Dendritic cell treated with granulocyte-macrophage colony-stimulating factor and Interleukin-4, amounts not matched to agents 40 ng/mL and 50 ng/mL, for 4 days (primary cell): Measurements from ENCODE around the gene VDAC2.
A peak's percentile ranks its signal among the peaks of the same experiment; 100 is the strongest.

ENCODE experiments used
- H3K27ac Mint-ChIP-seq: one replicate; pipeline ENCODE4 v1.8.0; 2022; ENCODE audit warnings: mild to moderate bottlenecking, mixed read lengths
- H3K27me3 Mint-ChIP-seq: one replicate; pipeline ENCODE4 v1.8.0; 2022; ENCODE audit warnings: mild to moderate bottlenecking, mixed read lengths
- H3K36me3 Mint-ChIP-seq: one replicate; pipeline ENCODE4 v1.8.0; 2022; ENCODE audit warnings: low read depth, mixed read lengths
- H3K4me1 Mint-ChIP-seq: one replicate; pipeline ENCODE4 v1.8.0; 2022; ENCODE audit warnings: low read depth, mixed read lengths
- H3K4me3 Mint-ChIP-seq: one replicate; pipeline ENCODE4 v1.8.0; 2022; ENCODE audit warnings: mild to moderate bottlenecking, moderate library complexity, mixed read lengths
- H3K9me3 Mint-ChIP-seq: one replicate; pipeline ENCODE4 v1.8.0; 2022; ENCODE audit warnings: mixed read lengths
- intact Hi-C: fragments of 100-400 bp; cut with micrococcal nuclease; formaldehyde crosslinking; loops from one replicate; pipeline ENCODE4 v1.15.0; 2022

VDAC2 gene, protein sequence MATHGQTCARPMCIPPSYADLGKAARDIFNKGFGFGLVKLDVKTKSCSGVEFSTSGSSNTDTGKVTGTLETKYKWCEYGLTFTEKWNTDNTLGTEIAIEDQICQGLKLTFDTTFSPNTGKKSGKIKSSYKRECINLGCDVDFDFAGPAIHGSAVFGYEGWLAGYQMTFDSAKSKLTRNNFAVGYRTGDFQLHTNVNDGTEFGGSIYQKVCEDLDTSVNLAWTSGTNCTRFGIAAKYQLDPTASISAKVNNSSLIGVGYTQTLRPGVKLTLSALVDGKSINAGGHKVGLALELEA

DNA sequence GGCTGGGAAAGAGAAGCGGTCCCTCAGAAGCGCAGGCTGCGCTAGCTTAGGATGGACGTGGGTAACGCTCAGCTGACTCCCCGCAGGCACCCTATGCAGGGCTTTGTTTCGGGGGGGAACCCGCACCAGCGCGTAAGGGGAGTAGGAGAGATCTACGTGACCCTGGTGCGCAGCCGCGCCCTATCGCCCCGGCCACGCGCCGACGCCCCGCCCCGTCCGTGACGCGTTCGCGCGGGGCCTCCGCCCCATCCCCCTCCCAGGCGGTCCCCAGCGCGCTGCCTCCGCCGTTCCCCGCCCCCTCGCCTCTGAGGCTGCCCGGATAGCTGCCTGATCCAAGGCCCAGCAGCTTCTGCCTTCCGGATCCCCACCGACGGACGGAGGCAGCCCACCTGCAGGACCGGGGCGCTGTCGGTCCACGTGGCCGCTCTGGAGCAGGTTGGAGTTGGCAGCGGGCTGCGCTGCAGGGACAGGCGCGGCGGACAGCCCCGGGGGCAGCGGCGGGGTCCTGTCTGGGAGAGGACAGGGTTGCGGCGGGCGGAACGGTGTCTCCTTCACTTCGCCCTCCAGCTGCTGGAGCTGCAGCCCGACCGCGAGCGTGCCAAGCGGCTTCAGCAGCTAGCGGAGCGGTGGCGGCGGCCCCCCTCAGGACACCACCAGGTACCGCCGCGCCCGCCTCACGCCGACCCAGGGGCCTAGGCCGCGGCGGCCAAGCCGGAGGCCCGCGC, at the start of gene VDAC2:
VDAC2 (plus strand) TSS at position 515 of the 725 bp plus-strand sequence. CDS start 363 bp downstream, outside the sequence.
- H3K4me3 Mint-ChIP-seq: peak within 1 kb of the TSS; percentile 97
- H3K4me1 Mint-ChIP-seq: peaks cover 27% of the 10 kb centered on the region
- no peaks in the 10 kb centered on the region for H3K27me3 Mint-ChIP-seq
- H3K9me3 Mint-ChIP-seq: no peaks in the 10 kb centered on the region
- H3K36me3 Mint-ChIP-seq: peaks cover 58% of the 10 kb centered on the region
- H3K27ac Mint-ChIP-seq: peak within 1 kb of the TSS; percentile 99
- intact Hi-C loops: loop anchor here (1.0 to 5.0 kb wide), 3 partner anchors 24 to 383 kb away; partner anchors contain the start of genes COMTD1, KAT6B and SAMD8

DNA sequence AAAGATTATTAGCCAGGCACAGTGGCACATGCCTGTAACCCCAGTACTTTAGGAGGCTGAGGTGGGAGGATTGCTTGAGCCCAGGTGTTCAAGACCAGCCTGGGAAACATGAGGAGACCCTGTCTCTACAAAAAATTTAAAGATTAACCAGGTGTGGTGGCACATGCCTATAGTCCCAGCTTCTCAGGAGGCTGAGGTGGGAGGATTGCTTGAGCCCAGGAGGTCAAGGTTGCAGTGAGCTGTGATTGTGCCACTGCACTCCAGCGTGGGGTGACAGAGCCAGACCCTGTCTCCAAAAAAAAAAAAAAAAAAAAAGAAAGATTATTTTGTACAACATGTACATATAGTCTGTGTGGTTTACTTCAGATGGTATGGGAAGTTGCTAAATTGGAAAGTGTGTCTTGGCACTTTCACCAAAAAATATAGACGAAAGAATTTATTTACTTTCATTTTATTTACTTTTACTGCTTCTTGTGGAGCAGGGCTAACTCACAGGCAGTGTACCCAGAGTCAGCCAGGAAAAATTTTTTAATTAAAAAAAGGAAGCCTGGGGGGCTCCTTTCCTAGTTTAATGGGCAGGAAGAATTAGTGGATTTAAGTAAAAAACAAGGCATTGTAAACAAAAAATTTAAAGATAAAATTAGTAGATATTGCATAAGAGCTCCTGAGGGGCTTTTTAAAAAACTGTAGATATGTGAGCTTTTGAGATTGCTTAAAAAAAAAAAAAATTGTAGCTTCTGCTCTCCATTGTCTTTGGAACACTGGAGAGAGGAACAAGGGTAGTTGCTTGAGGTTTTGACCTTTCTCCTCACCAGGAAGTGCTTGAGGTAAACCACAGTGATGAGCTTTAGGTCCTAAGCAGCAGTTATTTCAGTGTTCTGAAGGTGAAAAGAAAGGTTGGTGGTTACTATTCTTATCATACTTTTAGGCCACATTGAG, 44.6 kb upstream of the VDAC2 start:
- intact Hi-C loops: no loop called here
- H3K27ac Mint-ChIP-seq: peak overlapping the region; percentile 25
- H3K9me3 Mint-ChIP-seq: no peaks in the 10 kb centered on the region
- H3K4me1 Mint-ChIP-seq: peaks cover 16% of the 10 kb centered on the region
- H3K27me3 Mint-ChIP-seq: no peaks in the 10 kb centered on the region
- no peak overlapping the region for H3K4me3 Mint-ChIP-seq
- H3K36me3 Mint-ChIP-seq: peaks cover 78% of the 10 kb centered on the region

DNA sequence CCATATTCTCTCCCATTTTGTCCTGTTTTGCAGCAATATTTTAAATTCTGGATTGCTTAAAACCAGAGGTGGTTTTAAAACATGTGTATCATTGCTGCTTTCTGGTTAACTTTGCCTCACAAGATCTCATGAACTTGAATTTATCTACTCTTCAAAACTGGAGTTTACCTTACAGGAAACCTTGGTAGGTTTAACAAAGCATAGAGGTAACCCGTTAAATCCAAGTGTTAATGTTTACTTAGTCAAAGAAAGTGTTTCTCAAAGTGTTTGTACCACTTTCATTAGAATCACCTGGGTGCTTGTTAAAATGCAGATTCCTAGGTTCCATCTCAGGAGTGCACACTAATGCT, 44.0 kb upstream of the VDAC2 start:
- intact Hi-C loops: no loop called here
- Mint-ChIP-seq H3K27ac (no peak overlapping the region), H3K4me3 (no peak overlapping the region), H3K4me1 (peaks cover 11% of the 10 kb centered on the region), H3K27me3 (no peaks in the 10 kb centered on the region), H3K9me3 (no peaks in the 10 kb centered on the region), H3K36me3 (peaks cover 78% of the 10 kb centered on the region)

DNA sequence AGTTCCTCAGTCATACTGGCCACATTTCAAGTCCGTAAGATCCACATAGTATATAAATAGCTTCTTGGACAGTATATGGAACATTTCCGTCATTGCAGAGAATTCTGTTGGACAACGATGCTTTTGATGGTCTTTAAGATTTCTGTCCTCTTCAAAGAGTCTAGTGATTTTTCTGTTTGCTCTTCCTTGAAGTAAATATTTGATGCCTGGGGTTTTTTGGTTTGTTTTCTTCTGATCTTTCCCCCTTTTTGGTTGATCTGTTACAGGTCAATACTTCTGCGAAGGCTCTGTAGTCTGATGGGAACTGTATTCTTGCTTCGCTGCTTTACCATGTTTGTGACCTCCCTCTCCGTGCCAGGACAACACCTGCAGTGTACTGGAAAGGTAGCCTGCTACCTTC, 42.3 kb upstream of the VDAC2 start:
- Mint-ChIP-seq H3K4me3 (no peak overlapping the region), H3K9me3 (no peaks in the 10 kb centered on the region), H3K27me3 (no peaks in the 10 kb centered on the region), H3K4me1 (peaks cover 10% of the 10 kb centered on the region), H3K36me3 (peaks cover 77% of the 10 kb centered on the region), H3K27ac (no peak overlapping the region)
- intact Hi-C loops: no loop called here

DNA sequence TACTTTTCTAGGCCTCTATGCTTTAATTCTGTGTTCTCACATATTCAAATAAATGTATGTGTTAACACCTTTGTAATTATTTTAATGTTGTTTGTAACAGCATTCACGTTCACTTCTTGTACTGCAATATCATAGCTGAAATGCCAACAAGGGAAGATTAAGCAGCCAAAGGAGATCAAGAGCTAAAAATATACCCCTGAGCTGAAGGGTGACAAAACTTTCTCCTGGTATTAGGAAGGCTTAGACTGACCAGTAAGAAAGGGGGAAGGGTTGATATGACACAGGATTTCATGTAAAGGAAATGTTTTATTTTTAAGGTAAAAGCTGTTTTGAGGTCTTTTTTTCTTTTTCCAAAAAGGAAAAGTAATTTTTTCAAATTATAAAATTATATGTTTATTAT, 40.4 kb upstream of the VDAC2 start:
- Mint-ChIP-seq H3K4me3 (no peak overlapping the region), H3K27me3 (no peaks in the 10 kb centered on the region), H3K9me3 (no peaks in the 10 kb centered on the region), H3K36me3 (peaks cover 75% of the 10 kb centered on the region), H3K27ac (no peak overlapping the region), H3K4me1 (peaks cover 5% of the 10 kb centered on the region)
- intact Hi-C loops: no loop called here

DNA sequence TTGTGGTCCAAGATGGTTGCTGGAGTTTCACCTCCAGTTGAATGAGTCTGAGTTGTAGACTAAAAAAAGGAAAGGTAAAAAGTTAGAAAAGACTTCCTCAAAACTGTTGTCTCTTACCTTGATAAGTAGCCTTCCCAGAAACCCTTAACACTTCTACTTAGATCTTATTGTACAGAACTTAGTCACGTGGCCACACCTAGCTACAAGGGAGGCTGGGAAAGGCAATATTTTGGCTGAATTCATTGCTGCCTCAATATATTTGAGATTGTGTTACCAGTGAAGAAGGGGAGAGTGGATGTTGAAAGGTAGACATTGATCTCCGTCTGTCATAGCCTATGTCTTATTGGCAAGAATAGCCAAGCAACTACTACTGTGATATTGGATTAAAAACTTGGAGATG, 35.5 kb upstream of the VDAC2 start:
- intact Hi-C loops: no loop called here
- Mint-ChIP-seq H3K9me3 (no peaks in the 10 kb centered on the region), H3K4me1 (no peaks in the 10 kb centered on the region), H3K36me3 (peaks cover 80% of the 10 kb centered on the region), H3K27me3 (no peaks in the 10 kb centered on the region), H3K27ac (no peak overlapping the region), H3K4me3 (no peak overlapping the region)

DNA sequence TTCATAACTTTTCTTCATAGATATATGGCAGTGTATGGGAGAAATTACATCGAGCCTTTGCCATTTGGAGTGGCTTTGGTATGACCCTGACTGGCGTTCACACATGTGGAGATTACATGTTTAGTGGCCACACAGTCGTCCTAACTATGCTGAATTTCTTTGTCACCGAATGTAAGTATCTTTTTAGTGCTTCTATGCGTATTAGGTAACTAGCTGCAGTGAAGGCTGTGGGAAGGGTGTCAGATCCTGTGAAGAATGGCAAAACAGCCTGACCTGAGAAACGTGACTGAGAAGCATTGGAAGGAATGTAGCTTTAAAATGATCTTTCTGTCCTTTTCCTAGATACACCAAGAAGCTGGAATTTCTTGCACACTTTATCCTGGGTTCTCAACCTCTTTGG, 34.5 kb upstream of the VDAC2 start:
- intact Hi-C loops: no loop called here
- no peaks in the 10 kb centered on the region for H3K4me1 Mint-ChIP-seq
- no peaks in the 10 kb centered on the region for H3K9me3 Mint-ChIP-seq
- no peak overlapping the region for H3K27ac Mint-ChIP-seq
- H3K4me3 Mint-ChIP-seq: no peak overlapping the region
- H3K36me3 Mint-ChIP-seq: peaks cover 77% of the 10 kb centered on the region
- no peaks in the 10 kb centered on the region for H3K27me3 Mint-ChIP-seq

DNA sequence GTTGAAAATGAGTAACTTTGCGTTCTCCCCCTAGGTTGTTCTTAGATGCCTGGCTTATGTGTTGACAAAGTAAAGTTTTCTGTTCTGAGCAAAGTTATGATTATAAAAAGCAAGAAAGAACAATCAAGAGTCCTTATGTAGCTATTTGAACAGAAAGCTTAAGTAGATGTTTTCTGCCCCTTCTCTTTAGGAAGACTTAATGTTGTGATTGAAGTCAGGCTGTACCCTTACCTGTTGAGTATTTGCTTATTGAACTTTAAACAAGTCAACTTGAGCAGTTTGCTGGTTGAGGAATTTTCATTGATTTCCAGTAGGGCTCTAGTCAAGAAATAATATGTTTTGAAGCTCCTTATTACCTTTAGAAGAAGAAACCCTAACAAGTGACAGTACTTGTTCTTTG, 33.9 kb upstream of the VDAC2 start:
- H3K27ac Mint-ChIP-seq: no peak overlapping the region
- H3K4me1 Mint-ChIP-seq: no peaks in the 10 kb centered on the region
- no peaks in the 10 kb centered on the region for H3K27me3 Mint-ChIP-seq
- no peak overlapping the region for H3K4me3 Mint-ChIP-seq
- no peaks in the 10 kb centered on the region for H3K9me3 Mint-ChIP-seq
- H3K36me3 Mint-ChIP-seq: peaks cover 70% of the 10 kb centered on the region
- intact Hi-C loops: no loop called here

DNA sequence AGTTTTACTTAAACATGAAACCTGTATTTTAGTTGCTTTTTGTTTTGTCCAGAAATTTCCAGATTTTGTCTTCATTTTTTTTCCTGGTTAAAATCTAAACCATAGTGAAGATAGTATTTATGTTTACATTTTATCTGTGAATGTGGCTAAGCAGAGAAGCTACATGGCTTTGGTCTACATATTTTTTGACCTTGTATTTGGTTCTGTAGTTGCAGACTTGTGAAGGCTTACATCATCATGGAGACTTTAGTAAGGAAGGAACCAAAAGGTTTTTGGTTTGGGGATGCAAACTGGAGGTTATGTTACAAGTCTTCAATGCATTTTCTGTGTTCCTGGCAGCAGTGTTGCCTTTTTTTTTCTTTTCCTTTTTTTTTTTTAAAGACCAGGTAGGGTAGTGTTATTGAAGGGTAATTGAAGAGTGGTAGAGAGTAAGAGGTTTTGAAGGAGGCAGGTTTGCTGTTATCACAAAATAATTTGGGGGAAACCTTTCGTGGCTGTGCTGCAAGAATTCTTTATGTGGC, 30.9 kb upstream of the VDAC2 start:
- Mint-ChIP-seq H3K27ac (no peak overlapping the region), H3K27me3 (no peaks in the 10 kb centered on the region), H3K9me3 (no peaks in the 10 kb centered on the region), H3K36me3 (peaks cover 57% of the 10 kb centered on the region), H3K4me1 (no peaks in the 10 kb centered on the region), H3K4me3 (no peak overlapping the region)
- intact Hi-C loops: no loop called here

DNA sequence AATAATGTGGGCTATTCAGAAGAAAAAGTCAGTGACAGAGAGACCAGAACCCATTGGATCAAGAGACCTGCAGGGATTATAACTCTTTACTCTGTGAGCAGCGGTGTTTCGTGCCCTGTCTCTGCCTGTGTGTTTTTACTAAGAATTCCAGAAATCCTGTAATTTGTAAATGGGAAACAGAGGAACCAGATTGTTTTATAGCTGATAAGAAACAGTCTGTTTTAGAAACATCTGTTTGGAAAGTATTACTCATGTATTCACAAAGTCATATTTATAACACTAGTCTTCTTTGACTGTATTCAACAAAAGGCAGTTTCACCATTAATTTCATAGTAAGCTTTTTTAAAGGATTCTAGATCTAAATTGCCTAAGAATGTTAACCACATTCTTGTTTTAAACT, 30.0 kb upstream of the VDAC2 start:
- intact Hi-C loops: no loop called here
- H3K4me3 Mint-ChIP-seq: no peak overlapping the region
- peaks cover 52% of the 10 kb centered on the region for H3K36me3 Mint-ChIP-seq
- no peaks in the 10 kb centered on the region for H3K27me3 Mint-ChIP-seq
- no peaks in the 10 kb centered on the region for H3K4me1 Mint-ChIP-seq
- no peak overlapping the region for H3K27ac Mint-ChIP-seq
- H3K9me3 Mint-ChIP-seq: no peaks in the 10 kb centered on the region

DNA sequence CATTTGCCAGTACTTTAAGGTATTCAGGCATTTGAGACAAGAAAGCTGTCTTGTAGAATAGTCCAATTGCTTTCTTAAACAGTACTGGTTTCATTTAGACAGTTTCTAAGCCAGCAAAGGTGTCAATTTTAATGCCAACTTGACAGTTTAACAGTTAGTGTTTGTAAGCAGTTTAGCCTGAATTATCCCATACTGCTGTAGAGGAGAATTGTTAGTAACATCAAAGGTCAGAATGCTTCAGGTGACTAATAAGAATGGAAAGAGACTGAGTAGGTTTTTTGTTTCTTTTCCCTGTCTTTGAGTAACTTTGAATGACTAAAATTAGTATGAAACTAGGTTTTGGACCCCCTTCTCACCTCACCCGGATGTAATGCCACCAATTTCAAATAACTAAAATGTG, 29.5 kb upstream of the VDAC2 start:
- no peak overlapping the region for H3K27ac Mint-ChIP-seq
- intact Hi-C loops: no loop called here

DNA sequence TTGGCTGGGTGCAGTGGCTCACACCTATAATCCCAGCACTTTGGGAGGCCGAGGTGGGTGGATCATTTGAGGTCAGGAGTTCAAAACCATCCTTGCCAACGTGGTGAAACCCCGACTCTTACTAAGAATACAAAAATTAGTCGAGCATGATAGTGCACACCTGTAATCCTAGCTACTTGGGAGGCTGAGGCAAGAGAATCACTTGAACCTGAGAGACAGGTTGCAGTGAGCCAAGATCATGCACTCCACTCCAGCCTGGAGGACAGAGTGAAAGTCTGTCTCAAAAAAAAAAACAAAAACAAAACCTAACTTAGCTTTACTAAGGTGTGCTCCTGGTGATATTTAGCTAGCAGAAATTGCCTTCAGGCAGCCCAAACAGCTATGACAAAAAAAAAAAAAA, 24.3 kb upstream of the VDAC2 start:
- no peak overlapping the region for H3K27ac Mint-ChIP-seq

More for the DNA sequence above, 29.5 kb upstream of the VDAC2 start:
- Mint-ChIP-seq H3K4me3 (no peak overlapping the region), H3K4me1 (no peaks in the 10 kb centered on the region), H3K36me3 (peaks cover 47% of the 10 kb centered on the region), H3K27me3 (no peaks in the 10 kb centered on the region), H3K9me3 (no peaks in the 10 kb centered on the region)

DNA sequence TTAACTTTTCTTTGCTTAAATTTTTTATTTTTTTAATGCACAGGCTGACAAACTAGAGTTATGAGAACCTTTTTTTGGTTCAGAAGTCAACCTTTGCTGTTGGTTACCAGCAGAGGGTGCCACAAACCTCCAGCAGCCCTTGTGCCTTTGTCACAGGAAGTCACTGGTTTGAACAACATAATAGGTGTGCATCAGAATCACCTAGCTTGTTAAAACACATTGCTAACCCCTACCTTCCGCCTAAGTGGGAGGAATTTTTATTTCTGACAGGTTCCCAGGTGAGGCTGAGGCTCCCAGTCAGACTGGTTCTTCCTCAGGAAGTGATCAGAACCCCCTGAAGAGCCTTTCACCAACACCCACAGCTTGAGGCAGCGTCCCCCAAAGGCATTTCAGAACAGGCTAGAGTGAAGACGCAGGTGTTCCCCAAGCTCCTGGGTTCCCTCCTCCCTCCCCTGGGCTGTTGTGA, 22.6 kb upstream of the VDAC2 start:
- intact Hi-C loops: loop anchor here (2.0 kb wide), 1 partner anchor 43 kb away; no protein-coding TSS in a partner anchor
- H3K4me1 Mint-ChIP-seq: peaks cover 15% of the 10 kb centered on the region
- no peak overlapping the region for H3K4me3 Mint-ChIP-seq
- no peaks in the 10 kb centered on the region for H3K27me3 Mint-ChIP-seq
- H3K36me3 Mint-ChIP-seq: peaks cover 10% of the 10 kb centered on the region
- no peak overlapping the region for H3K27ac Mint-ChIP-seq
- H3K9me3 Mint-ChIP-seq: no peaks in the 10 kb centered on the region

More for the DNA sequence above, 24.3 kb upstream of the VDAC2 start:
- Mint-ChIP-seq H3K4me3 (no peak overlapping the region), H3K4me1 (peaks cover 4% of the 10 kb centered on the region), H3K27me3 (no peaks in the 10 kb centered on the region), H3K36me3 (peaks cover 15% of the 10 kb centered on the region), H3K9me3 (no peaks in the 10 kb centered on the region)
- intact Hi-C loops: no loop called here
